ENCODE data around the gene RBKS.

RBKS gene

GRCh38 chr2:27890146-27890923, at the start of gene RBKS, which contains the start of gene BABAM2:
Gene RBKS, minus strand, starts transcription at chr2:27890387. Its CDS starts 42 bp downstream, at chr2:27890345.
Gene BABAM2, plus strand, starts transcription at chr2:27890729. Its CDS starts 3,828 bp downstream, at chr2:27894557.
- DNase-seq (ENCODE audit: low read depth) = peak; percentile 76

DNA sequence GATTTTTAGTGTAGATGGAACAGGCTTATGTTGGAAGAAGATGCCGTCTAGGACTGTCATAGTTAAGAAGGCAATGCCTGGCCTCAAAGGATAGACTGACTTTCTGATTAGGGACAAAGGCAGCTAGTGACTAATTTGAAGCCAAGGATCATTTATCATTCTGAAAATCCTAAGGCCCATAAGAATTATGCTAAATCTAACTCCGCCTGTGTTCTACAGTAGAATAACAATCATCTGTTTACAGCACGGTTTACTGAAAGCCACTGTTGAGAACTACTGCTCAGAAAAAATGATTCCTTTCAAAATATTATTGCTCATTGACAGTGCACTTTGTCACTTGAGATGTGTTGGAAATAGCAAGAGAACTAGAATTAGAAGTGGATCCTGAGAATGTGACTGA, 44.8 kb upstream of the RBKS start:
- DNase-seq (ENCODE audit: low read depth) = no peak

GRCh38 chr2:27932396-27932795, 42.2 kb upstream of the RBKS start:
- no peak for DNase-seq (ENCODE audit: low read depth)

GRCh38 chr2:27931361-27931950, 41.3 kb upstream of the RBKS start:
- no peak for DNase-seq (ENCODE audit: low read depth)

GRCh38 chr2:27929916-27930486, 39.8 kb upstream of the RBKS start:
- DNase-seq (ENCODE audit: low read depth) = no peak

- no peak for DNase-seq (ENCODE audit: low read depth)
Measured at GRCh38 chr2:27925766-27926472, 35.7 kb upstream of the RBKS start.

GRCh38 chr2:27922842-27923241, 32.7 kb upstream of the RBKS start:
- no peak for DNase-seq (ENCODE audit: low read depth)

DNA sequence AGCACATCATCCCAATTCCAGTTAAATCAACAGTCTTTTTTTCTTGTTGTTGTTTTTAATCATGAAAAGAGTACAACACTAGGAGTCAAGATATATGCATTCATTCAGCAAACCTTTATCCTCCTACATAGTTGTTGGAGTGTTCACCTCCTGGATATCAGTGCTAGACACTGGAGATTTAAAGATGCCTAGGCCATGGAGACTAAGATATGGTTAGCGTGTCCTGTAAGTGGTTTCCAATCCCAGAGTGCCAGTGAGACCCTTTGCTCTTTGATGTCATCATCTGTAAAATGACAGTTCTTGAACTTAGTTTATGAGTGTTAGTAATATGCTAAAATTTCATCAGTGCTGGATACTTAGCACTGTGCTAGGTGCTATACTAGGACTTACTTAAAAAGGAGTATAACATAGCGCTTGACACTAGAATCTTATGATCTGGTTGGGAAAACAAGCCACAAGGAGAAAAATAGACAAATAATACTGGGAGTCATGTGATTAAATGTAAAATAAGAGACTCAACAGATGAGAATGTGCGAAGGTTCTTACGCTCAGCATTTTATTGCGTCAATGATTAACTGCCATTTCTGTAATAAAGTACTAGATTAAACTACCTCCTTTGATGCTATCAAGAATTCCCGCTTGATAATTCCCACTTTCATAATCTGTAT, 31.8 kb upstream of the RBKS start:
- no peak for DNase-seq (ENCODE audit: low read depth)

DNA sequence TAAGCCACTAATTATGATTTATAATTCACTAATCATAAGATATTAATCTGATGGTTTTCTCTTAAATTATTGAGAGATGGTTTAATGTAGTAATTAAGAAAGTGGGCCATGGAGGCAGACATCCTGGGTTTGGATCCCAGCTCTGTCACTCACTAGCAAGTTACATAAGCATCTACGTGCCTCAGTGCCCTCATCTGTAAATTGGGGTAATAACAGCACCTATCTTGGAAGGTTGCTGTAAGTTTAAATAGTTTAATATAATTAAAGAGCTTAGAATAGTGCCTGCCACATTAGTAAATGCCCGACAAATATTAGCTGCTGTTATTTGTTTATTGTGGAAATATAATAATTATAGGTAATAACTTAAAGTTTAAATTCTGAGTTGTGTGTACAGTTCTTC, 31.2 kb upstream of the RBKS start:
- no peak for DNase-seq (ENCODE audit: low read depth)

- no peak for DNase-seq (ENCODE audit: low read depth)
Measured at GRCh38 chr2:27920148-27920885, 30.1 kb upstream of the RBKS start.

DNA sequence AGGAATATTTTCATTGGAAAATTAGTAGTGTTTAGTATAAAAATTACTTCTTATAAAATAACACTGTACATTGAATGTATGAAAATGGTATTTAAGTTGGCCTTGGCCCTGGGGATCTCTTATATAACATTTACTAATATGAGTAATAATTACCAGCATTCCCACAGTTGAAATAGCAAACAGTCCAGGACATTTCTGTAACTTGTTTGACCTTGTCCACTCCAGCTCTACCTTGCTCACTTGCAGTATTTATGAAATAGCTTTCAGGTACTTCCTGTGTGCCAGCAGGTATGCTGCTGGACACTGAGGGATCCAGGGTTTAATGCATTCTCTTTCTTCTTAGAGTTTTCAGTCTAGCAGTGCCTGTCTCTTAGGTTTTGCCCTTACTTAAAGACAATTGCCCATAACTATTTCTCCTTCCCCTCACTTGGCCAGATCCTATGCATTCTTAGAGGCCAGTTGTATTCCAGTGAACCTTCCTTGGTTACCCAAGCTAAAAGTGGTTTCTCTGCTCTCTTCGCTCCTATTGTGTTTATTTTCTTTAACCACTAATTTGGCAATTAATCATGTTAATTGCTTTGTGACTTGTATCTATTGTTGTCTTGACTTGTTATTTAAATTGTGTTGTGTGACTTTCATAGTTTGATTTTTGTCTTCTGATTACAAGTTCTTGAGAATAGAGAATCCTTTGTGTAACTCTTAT, 26.3 kb upstream of the RBKS start:
- no peak for DNase-seq (ENCODE audit: low read depth)

- no peak for DNase-seq (ENCODE audit: low read depth)
Measured at GRCh38 chr2:27915874-27916273, 25.7 kb upstream of the RBKS start.

DNA sequence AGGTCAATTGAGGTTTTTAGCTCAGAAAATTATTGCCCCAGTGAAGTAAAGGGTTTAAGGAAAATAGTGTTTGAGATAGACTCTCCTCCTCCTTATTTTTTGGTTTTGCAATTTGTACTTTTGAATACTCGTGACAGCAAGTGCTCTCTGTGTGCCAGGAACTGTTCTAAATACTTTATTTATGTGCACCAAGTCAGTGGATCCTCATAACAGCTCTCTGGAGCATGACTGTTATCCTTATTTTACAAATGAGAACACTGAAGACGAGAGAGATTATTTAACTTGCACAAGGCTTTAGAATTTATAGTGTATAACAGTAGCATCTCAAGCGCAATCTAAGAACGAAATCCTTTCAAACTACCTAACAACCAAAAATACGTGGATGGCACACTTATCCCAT, 25.0 kb upstream of the RBKS start:
- no peak for DNase-seq (ENCODE audit: low read depth)

- no peak for DNase-seq (ENCODE audit: low read depth)
Measured at GRCh38 chr2:27914805-27915175, 24.6 kb upstream of the RBKS start.

- DNase-seq (ENCODE audit: low read depth) = no peak
Measured at GRCh38 chr2:27914041-27914804, 24.0 kb upstream of the RBKS start.

GRCh38 chr2:27912512-27912911, 22.3 kb upstream of the RBKS start:
- DNase-seq (ENCODE audit: low read depth) = no peak

GRCh38 chr2:27911458-27912210, 21.4 kb upstream of the RBKS start:
- no peak for DNase-seq (ENCODE audit: low read depth)

- DNase-seq (ENCODE audit: low read depth) = no peak
Measured at GRCh38 chr2:27909901-27910300, 19.7 kb upstream of the RBKS start.

- no peak for DNase-seq (ENCODE audit: low read depth)
Measured at GRCh38 chr2:27907547-27907946, 17.4 kb upstream of the RBKS start.

Data from stimulated activated CD8-positive, alpha-beta memory T cell treated with anti-CD3 and anti-CD28 coated beads, Interleukin-7, amount 100 ng/mL, for 24 hours (primary cell).